HG02763 (cell line): ENCODE measurements around the gene HOXC11.

ENCODE experiments used
- ATAC-seq: cut with Tn5 transposase; IDR thresholded peaks from one replicate; pipeline ENCODE4 v1.9.1; 2021; ENCODE audit warnings: mild to moderate bottlenecking, moderate library complexity; ENCODE audit not compliant: unreplicated experiment

HOXC11 gene

GRCh38 chr12:54007538-54008259, 34.8 kb downstream of the HOXC11 start:
- no peak for ATAC-seq

- no peak for ATAC-seq
Observed at GRCh38 chr12:54008260-54008552, 35.3 kb downstream of the HOXC11 start.

DNA sequence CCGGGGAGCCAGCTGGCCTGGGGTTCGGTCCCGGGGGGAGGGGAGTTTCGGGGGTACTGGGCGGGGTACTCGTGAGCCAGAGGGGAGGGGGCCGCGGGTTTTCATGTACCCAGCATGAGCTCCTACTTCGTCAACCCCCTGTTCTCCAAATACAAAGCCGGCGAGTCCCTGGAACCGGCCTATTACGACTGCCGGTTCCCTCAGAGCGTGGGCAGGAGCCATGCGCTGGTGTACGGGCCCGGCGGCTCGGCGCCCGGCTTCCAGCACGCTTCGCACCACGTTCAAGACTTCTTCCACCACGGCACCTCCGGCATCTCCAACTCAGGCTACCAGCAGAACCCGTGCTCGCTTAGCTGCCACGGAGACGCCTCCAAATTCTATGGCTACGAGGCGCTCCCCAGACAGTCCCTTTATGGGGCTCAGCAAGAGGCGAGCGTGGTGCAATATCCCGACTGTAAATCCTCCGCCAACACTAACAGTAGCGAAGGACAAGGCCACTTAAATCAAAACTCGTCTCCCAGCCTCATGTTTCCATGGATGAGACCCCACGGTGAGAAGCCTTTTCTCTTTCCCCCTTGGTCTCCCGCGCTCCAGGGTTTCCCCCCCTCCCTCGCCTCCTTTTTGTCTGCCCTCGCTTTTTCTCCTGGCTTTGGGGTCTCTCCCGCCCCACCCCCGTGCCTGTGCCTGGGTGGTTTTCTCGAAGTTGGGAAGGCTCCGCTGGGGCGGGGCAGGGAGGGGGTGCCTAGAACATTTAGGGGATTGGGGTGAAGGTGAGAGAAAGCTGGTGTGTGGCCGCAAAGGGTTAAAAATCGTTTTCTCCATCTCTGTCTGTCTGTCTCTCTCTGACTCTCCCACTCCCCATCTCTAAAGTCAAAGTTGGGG, 36.5 kb downstream of the HOXC11 start:
- ATAC-seq: no peak

GRCh38 chr12:54010053-54010971, 37.4 kb downstream of the HOXC11 start:
- ATAC-seq: no peak

- ATAC-seq: no peak
Observed at GRCh38 chr12:54010972-54011664, 38.2 kb downstream of the HOXC11 start.

DNA sequence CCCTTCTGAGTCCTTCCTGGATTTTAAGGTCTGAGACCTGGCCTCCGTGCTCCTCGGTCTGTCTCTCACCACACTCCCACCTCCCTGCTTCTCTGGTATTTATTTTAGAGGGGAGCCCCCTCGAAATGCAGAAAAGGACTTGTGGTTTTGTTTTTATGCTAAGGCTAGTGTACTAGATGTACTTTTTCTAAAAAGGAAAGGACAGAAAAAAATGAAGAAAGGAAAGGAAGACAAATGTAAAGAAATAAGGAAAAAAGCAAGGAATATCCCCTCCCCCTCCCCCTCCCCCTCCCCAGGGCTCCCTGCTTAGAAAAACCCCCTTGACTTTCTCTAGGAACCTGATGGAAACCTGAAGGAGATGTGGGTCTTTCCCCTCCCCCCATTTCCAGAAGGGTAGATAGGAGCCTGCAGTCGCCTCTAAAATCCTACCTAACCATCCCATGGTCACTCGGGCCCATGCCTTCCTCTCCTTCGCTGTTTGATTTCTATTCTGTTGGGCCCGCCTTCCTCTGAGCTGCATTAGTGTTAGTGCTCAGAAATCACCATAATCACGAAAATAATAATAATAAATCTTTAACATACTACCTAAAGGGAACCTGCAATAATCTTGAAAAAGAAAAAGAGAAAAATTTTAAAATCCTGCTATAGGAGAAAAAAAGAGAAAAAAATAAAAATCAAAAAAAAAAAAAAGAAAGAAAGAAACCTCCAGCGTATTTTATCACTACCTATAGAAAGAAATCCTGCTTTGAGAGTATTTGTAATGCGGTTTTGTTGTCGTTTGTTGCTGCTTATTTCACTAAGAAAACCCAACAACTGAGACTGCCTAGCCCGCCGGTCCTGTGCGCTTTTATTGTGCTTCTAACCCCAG, 39.0 kb downstream of the HOXC11 start:
- ATAC-seq: no peak

GRCh38 chr12:54012631-54013409, 39.9 kb downstream of the HOXC11 start:
- no peak for ATAC-seq

GRCh38 chr12:54014377-54015017, 41.6 kb downstream of the HOXC11 start:
- no peak for ATAC-seq

GRCh38 chr12:54015018-54015931, 42.3 kb downstream of the HOXC11 start:
- ATAC-seq: no peak

GRCh38 chr12:54016051-54016450, 43.1 kb downstream of the HOXC11 start:
- ATAC-seq: no peak

DNA sequence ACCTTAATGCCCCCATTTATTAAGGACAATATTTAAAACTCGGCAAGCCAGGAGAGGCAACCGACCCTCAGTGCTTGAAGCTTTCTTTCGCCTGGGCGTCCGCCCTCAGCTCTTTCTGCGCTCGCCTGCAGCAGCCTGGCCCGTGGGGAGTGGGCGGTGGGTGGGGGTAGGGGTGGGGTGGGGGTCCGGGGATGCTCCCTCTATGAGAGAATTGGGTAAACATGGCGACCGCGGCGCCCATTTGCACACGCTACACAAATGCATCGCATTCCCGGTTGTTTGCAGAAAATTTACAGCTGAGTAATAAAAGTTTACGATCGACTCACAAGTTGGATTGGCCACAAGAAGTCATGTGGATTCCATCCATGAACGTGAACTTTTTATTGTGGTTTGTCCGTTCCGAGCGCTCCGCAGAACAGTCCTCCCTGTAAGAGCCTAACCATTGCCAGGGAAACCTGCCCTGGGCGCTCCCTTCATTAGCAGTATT, 43.6 kb downstream of the HOXC11 start:
- no peak for ATAC-seq

- ATAC-seq: peak; percentile 26
Observed at GRCh38 chr12:54017027-54017788, 44.3 kb downstream of the HOXC11 start.

- ATAC-seq: peak; percentile 69
Observed at GRCh38 chr12:54017878-54018467, 45.0 kb downstream of the HOXC11 start.

DNA sequence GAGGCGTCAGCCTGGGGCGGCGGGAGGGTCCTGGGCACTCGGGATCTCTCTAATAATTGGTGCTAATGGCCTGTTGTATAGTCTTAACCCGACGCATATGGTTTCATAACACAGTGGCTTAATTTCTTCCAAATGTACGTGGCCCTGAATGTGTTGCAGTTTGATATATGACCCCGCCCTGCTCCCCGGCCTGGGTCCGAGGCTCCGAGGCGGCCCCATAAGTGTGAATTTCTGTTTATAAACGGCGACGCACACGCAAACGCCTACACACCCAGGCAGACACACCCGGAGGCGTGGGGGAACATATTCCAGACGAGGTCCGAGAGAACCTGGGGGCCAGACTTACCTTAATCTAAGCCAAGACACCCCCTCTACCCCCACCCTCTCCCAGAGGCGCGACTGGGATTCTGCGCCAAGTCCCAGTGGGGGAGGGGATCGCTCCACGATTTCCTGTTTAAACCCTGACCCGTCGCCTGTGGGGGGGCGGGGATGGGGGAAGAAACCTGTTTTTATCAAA, 45.6 kb downstream of the HOXC11 start:
- ATAC-seq: no peak

GRCh38 chr12:54019091-54019811, 46.3 kb downstream of the HOXC11 start:
- ATAC-seq: no peak
